ENCODE results near the gene RAD51B.
"Not testable (repeated sequence)": the region's sequence is repeated elsewhere in the genome, so short reads cannot be mapped to it uniquely, and the experiment has no call there.

RAD51B gene

DNA sequence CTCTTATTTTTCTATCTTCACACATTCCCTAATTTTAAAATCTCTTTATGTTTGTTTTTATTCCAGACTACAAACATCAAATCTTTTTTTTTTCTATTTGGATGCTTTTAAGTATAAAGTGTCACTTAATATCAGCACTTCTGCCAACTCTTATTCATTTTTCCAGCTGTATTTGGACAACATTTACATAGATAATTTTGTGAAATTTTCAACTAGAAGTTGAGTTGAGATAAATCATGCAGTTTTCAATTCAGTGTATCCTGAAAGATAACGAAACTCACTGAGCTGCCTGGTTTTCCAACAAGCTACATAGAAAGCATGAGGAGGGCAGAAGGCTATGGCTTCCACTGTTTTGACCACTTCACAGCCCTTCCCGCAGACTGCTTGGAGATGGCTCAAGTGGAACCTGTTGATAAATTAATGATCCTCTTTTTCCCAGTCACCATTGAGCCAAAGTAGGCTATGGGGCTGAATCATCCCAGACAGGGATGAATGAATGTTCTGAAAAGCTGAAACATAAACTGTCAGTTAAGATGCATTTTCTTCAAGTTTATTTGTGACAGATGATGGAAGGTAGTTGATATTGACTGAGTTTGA, 213.9 kb downstream of the RAD51B start:
- DNase-seq, result no peak

DNA sequence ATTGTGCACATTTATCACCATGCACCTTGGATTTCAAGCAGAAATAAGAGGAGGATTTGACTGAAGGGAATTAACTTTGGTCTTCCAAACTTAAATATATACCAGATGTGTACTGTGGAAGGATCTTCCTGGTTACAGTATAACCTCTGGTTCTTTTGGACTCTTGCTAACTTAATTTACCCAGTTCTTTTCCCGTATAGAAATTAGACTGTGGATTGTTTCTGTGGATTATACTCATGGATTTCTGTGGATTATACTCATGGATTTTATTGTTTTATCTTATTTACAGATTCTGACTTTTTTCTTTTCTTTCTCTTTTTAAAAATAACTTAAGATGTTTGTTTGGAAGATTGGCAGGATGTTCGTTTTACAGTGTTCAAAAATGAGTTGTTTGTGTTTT, 215.3 kb downstream of the RAD51B start:
- DNase-seq, result no peak

DNA sequence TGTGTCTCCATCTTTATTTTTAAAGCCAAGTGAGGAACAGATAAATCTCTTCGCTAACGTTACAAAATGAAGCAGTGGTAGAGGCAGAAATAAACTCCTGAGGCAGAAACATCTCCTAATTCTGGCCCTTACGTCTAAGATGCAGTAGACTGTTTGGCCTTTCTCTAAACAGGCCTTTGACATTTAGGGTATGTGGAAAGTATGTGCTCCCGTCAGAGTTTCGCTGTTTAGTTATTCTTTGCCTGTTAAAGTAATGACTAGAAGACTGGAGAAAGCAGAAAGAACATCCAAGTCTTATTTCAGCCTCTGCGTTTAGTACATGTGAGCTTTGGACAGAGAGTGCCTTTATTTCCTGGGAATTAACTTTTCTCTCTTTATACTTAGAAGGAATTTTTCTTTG, 216.6 kb downstream of the RAD51B start:
- no peak for DNase-seq

GRCh38 chr14:68039593-68039992, 220.0 kb downstream of the RAD51B start:
- DNase-seq, result no peak

GRCh38 chr14:68040633-68041369, 221.2 kb downstream of the RAD51B start:
- DNase-seq, result no peak

GRCh38 chr14:68041876-68042354, 222.3 kb downstream of the RAD51B start:
- DNase-seq, result no peak

- no peak for DNase-seq
These were observed 223.1 kb downstream of the RAD51B start for GRCh38 chr14:68042586-68043210.

GRCh38 chr14:68043752-68044151, 224.2 kb downstream of the RAD51B start:
- DNase-seq, result no peak

DNA sequence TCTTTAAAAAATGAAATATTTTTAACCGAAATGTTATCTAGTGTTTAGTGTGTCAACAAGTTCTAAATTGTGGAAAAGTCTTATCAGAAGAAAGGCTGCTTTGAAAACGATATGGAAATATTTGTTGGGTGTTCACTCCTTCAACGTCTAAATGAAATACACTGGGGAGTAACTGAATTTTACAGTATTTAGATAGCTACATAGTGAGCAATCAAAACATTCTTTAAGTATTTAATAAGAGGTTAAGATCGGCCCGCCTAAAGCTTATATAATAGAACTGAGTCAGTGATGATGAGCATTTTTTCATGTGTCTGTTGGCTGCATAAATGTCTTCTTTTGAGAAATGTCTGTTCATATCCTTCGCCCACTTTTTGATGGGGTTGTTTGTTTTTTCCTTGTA, 228.3 kb downstream of the RAD51B start:
- DNase-seq, result no peak

DNA sequence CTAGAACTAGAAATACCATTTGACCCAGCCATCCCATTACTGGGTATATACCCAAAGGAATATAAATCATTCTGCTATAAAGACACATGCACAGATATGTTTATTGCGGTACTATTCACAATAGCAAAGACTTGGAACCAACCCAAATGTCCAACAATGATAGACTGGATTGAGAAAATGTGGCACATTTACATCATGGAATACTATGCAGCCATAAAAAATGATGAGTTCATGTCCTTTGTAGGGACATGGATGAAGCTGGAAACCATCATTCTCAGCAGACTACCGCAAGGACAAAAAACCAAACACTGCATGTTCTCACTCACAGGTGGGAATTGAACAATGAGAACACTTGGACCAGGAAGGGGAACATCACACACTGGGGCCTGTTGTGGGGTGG, 229.2 kb downstream of the RAD51B start:
- not testable (repeated sequence) for DNase-seq

GRCh38 chr14:68050177-68050576, 230.6 kb downstream of the RAD51B start:
- DNase-seq, result no peak

- no peak for DNase-seq
These were observed 231.6 kb downstream of the RAD51B start for GRCh38 chr14:68051146-68051545.

DNA sequence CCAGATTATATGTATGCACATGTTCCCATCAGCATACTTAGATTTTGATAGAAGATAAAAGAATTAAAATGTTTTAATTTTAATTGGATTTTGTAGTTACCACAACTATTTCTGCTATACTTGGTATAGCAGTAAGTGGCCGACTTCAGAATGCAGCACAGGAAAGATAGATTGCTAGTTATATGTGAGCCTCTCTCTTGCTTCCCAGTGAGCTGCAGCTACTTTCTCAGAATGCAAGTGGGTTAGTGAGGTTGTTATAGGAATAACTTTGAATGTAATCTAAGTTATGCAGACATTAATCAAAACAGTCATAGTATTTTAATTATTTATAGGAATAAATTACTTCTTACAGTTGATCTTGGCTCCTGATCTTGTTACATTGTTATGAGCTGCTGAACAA, 240.6 kb downstream of the RAD51B start:
- no peak for DNase-seq

DNA sequence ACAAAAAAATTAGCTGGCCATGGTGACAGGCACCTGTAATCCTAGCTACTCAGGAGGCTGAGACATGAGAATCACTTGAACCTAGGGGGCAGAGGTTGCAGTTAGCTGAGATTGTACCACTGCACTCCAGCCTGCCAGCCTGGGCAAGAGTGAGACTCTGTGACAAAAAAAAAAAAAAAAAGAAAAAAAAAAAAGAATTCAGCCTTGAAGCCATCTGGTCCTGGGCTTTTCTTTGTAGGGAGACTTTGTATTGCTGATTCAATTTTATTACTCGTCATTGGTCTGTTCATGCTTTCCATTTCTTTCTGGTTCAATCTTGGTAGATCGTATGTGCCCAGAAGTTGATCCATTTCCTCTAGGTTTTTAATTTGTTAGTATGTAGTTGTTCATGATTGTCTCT, 243.1 kb downstream of the RAD51B start:
- DNase-seq, result no peak

DNA sequence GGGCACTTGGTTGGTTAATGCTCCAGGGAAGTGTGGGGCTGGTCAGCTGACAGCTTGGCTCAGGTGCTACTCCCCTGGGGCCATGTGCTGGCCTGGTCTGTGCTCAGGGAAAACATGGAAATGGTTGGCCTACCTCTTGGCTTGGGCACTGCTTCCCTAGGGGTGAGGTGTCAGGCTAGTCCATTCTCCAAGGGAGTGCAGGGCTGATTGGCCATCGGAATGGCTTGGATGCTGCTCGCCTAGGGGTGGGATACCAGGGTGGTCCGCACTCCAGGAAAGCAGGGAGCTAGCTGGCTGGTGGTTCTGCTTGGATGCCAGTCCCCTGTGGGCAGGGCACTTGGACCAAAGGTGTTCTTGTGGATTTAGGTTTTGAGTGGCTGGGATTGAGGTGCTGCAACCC, 245.7 kb downstream of the RAD51B start:
- DNase-seq, result no peak

GRCh38 chr14:68074765-68075381, 255.3 kb downstream of the RAD51B start:
- DNase-seq, result no peak

- DNase-seq, result no peak
These were observed 255.9 kb downstream of the RAD51B start for GRCh38 chr14:68075382-68076029.

GRCh38 chr14:68076451-68076850, 256.9 kb downstream of the RAD51B start:
- no peak for DNase-seq

DNA sequence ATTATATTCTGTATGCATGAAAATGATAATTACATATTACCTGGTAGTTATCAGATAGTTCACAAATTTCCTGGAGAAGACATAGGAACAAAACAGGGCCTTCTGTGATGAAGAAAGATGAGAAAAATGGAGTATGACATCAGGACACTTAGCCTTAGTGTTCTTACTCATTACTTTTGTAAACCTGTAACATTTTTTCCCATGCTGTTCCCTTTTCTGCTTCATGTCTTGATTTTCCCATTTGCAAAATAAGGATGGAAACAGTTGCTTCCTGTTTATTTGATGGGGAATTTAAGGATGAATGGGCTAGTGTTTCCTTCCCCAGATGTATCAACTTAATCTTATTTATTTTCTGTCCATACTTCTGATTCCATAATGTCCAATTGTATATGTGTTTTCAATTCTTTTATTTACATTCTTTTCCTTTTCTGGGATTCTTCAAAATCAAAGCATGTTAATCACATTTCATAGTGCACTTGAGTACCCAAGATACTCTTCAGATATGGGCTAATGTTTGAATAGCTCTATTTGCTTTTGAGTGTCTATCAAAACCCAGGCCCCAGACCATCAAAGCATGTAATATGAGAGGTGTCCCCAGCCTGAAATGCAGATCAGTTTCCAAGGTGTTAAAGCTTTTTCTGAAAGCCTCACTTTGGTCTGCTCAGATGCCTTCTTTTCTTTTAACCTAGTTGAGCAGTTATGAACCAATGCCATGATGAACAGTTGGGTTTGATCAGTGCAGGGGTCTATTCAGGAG, 260.5 kb downstream of the RAD51B start:
- DNase-seq, result no peak

GRCh38 chr14:68081489-68081888, 261.9 kb downstream of the RAD51B start:
- DNase-seq, result no peak

GRCh38 chr14:68082698-68083291, 263.2 kb downstream of the RAD51B start:
- no peak for DNase-seq

DNA sequence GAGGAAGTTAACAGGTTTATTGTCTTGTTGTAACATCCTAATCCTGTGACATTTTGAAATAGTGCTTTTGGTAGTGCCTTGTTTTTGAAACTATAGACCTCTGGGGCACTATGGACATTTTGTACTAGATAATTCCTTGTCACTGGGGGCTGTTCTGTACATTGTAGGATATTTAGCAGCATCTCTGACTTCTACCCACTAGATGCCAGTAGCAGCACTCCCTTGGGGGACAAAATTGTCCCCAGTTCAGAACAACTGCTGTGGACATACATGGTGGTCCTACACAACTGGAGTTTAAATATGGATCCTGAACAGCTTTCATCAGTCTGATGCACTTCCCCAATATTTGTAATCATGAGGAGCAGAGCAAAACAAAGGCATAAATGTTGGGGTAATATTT, 264.7 kb downstream of the RAD51B start:
- DNase-seq, result no peak

Measured in midbrain (tissue), 1 donor.